NCI-H2196 (cell line): ENCODE results near the gene SPN.
"Not testable (repeated sequence)": the region's sequence is repeated elsewhere in the genome, so short reads cannot be mapped to it uniquely, and the experiment has no call there.

ENCODE experiments used
- DNase-seq: peaks from one replicate; lab custom pipeline; 2025; ENCODE audit not compliant: unreplicated experiment; lab: John Stamatoyannopoulos, UW

Gene SPN

DNA sequence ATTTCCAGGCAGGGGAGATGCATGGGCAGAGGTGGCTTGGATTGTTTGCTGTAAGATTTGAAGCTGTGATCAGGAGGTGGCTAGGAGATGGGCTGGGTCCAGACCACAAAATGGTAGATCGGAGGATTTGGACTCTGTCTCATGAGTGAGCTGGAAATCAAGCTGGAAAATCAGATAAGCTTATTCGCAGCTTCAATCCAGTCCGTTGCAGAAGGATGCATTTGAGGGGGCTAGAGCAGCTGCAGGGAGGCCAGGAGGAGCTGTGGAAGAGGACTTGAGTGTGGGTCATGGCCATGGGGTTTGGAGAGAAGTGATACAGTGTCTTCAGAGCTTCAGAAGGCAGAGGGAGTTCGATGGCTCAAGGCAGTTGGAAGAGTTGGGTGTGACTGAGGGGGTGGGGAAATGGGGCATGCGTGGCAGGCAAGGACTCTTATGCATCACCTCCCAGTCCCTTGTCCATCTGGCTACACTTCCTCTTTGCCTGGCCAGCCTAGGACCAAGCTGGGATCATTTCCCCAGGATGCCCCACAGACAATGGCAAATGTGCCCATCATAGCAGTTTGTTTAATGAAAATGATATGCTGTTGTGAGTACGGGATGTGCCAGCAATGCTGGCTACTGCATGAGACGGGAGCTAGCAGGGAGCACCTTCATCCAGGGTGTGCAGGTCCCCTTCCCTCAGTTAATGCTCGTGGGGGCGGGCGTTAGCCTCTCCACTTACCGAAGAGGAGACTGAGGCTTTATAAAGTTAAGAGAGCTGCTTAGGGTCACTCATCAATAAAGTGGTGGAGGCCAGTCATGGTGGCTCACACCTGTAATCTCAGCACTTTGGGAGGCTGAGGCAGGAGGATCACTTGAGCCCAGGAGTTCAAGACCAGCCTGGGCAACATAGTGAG lies 36.5 kb downstream of the SPN start:
- no peak for DNase-seq

DNA sequence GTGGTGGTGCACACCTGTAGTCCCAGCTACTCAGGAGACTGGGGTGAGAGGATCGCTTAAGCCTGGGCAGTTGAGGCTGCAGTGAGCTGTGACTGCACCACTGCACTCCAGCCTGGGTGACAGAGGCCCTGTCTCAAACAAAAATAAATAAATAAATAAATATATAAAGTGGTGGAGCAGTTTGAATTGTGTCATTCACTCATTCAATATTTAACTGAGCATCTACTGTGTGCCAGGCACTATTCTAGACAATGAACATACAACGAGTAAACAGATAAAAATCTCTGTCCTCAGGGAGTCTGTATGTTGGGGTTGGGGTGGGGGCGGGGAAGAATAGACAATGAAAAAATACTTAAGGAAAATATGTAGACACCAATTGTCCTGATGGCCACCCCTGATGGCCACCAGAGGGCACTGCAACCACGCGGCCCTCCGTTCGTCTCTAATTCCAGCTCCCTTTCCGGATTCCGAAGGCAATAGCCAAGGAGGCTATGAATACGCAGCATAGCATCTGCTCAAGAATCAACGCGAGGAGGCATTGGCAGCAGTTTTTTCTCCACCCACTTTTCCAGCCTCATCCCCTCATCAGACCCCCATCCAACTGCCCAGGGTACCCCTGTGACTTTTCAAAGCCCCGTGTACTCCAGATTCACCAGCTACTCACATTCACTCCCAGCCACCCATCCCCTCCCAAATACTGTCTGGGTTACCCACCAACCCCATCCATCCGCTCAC lies 37.4 kb downstream of the SPN start:
- peak; percentile 83 for DNase-seq

DNA sequence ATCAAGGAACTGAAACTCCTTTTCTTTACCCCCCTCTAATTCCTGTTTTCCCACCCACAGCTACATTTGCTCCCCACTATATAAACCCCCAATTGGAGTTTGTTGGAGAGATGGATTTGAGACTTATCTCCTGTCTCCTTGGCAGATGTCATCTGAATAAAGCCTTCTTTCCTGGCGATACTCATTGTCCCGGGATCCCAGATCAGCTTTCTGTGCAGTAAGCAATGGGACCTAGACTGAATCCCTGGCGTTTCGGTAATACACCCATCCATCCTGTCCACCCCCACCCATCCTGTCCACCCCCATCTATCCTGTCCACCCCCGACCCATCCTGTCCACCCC lies 38.1 kb downstream of the SPN start:
- DNase-seq, result no peak

DNA sequence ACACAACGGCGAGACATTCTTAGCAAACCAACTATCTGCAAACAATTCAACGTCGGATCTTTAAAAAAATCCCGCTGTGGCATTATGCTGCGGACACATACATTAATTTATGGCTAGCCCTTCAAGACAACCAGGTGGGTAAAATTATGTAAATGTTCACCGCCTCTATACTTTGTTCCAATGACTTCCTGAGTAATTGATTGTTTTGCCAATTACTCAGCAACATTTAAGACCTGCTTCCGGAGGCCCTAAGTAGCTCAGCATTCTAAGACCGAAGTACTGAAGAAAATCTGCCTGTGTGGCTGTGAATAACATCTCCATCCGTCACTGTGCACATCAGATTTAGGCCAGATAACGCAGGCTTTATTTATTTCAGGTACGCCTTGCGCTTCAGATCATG lies 39.2 kb downstream of the SPN start:
- DNase-seq, result no peak

DNA sequence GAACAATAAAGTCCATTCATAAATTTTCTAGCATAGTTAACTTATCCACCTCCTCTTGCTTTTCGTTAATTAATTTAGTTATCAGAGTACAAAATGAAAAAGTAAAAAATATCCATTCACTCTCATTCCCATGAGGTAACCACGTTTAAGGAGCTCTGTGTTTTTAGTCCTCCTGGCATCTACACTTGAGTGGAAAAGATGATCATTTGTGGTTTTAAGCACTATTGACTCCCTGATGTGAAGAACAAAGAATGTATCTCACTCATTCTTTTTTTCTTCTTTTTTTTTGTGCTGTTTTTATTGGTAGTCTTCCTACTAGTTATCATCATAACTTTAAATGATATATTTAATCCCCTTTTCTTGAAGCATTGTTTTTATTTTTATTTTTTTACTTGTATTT lies 42.0 kb downstream of the SPN start:
- DNase-seq, result no peak

DNA sequence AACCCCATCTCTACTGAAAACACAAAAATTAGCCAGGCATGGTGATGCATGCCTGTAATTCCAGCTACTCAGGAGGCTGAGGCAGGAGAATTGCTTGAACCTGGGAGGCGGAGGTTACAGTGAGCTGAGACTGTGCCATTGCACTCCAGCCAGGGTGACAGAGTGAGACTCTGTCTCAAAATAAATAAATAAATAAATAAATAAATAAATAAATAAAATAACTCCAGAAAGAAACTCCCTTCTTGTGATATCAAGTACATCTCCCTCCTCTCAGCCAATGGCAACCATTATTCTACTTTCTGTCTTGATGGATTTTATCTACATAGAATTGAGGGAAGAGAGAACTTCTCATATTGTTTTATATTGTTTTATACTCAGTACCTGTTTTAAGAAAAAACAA lies 44.1 kb downstream of the SPN start:
- DNase-seq, result not testable (repeated sequence)

DNA sequence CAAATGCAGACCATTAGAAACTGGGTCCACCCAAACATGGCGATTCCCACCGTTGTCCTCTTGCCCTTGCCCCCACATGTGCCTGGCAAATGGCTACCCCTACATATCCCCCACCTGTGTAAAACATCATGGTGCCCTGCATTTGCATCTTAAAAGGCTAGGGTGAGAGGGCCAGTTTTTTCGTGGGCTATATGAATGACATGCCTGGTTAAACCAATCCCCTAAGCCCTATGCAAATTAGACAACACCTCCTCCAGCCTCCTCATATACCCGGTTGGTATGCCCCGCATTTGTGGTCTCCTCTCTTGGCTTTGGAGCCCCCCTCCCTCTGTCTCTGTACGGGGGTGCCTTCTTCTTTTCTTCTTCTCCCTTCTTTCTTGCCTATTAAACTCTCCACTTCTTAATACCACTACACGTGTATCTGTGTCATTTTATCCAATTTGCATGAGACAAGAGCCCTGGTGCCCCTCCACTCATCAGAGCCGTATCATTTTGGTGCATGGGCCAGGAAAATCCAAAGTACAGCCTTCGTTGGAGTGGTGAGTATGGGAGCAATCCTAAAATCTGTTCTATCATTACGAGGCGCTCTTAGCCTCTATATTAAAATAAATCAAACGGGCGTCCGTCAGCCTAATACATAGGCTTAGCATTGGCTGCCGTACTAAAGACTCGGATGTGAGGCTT lies 46.0 kb downstream of the SPN start:
- DNase-seq, result no peak

DNA sequence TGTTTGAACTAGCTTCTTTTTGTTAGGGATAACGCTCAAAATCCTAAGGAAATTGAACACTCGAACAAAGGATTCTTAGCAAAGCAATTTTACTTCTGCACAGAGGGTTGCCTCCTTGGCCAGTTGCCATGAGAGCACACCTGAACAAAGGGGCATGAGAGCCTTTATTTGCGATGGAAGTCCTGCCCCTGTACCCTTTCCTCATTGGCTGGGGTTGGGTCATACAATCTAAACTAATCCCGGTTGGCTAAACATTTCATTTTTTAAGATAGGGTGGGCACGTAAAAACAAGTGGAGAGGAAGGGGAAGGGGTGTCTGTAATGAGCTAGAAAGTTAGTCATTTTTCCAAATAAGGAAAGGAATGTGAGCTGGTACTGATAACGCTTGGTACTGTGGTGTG lies 46.6 kb downstream of the SPN start:
- not testable (repeated sequence) for DNase-seq

DNA sequence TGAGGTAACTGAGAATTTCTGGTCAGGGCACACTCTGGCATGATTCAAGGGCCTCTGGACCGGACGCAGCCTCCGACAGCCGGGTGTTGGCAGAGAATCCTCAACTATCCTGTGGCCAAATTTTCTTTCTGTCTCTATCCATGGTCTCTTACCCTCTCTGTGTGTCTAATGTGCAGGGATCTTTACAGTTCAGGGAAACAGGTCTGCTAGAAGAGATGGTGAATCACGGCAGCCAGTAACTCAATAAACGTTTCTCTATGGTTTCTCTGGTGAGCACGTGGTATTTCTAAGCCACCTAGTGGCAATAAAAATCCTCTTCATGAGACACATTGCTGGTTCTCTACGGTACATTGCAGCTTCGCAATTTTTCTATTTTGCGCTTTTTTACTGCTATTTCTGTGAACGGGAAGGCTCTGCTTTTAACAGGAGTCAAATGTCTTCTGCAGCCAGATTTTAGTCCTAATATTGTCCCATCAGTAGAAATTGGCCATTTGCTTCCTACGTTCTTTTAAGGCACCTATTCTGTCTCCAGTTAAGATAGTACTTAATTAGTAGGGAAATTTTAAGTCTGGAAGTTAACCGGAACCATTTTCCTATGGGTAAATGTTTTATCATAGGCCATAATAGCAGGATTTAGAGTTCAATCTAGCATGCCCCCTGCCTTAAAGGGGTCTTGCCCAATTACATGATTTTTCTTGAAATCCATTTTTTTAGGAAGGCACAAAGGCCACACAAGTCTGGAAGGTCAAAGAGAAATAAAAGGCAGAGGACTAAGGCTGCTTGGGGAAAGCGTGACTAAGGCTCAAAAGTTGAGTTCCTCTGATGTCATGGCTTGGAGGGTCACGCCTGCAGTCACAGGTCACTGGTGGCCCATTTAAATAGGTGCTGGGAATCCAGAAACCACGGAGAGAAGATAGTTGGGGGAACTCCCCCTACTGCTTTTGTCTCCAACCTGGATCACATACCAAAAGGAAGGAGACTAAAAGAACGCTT lies 47.5 kb downstream of the SPN start:
- no peak for DNase-seq

DNA sequence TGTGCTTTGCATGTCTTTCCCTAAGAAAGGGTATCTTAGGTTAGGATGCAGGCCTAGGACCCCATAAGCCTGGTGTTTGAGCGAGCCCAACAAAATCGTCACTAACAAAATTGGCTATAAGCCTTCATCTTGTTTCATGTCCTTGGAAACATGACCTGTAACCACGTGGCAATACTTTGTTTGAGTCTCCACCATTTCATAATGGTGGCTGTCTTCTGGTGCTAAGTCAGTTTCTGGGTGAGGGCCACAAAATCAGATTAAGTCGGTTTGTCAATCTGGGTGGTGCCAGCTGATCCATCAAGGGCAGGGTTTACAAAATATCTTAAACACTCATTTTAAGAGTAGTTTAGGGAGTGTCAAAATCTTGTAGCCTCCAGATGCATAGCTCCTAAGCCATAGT lies 49.8 kb downstream of the SPN start:
- no peak for DNase-seq

DNA sequence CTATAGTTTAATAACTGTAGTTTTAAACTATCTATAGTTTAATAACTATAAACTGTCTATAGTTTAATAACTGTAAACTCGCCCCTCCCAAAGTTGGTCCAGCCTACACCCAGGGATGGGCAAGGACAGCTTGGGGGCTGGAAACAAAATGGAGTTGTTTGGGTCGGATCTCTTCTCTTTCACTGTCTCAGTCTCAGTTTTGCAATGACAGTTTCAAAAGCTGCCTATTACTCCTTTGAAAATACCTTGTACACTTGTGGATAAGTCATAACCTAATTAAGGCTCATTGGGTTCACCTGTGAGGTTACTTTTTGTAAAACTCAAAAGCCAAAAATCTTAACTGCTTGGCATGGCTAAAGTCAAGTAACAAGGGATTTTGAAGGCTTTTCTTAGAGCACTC lies 51.3 kb downstream of the SPN start:
- DNase-seq, result no peak

DNA sequence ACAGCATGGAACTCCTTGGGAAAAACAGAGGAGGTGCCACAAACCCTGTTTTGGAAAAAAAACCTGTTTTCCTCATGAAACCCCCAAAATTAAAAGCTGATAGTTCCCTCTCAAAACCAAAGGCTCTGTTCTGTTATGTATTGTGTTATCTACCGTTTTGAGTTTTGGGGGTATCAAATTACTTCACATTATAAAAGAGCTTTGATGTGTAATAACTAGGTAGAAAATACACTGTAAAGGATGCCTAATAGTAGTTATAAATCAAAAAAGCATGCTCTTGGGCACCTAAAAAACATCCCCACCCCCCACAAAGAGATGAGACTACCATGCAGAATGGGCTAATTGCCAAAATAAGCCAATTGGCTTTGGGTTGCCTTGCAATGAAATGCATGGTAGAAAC lies 51.9 kb downstream of the SPN start:
- DNase-seq, result no peak

DNA sequence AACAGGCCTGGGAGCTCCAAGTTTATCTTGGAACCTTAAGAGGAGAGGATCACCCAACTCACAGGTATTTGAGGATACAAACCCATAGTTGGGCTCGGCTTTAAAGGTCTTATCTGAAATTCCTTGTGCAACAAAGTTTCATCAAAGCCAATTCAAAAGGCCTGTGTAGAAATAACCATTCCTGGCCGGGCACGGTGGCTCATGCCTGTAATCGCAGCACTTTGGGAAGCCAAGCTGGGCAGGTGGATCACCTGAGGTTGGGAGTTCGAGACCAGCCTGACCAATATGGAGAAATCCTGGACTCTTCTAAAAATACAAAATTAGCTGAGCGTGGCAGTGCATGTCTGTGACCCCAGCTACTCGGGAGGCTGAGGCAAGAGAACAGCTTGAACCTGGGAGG lies 54.1 kb downstream of the SPN start:
- DNase-seq, result no peak

DNA sequence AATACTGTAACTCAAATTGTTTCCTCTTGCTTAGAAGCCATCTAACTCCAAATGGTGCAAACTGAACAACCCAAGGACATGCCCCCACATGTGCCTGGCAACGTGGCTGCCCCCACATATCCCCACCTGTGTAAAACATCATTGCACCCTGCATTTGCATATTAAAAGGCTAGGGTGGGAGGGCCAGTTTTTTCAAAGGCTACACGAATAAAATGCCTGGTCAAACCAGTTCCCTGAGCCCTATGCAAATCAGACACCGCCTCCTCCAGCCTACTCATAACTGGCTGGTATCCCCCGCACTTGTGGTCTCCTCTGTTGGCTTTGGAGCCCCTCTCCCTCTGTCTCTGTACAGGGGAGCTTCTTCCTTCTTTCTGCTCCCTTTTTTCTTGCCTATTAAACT lies 56.0 kb downstream of the SPN start:
- DNase-seq, result no peak
